Mononuclear cell (primary cell): ENCODE results near the gene MEIOSIN. TPM values are rescaled to one million over a fixed set of nuclear protein-coding genes. Genes with fewer than 3 reads are reported as not detected.

Experiments used
- H3K27me3 ChIP-seq: 2 replicates; pipeline ENCODE4 v1.6.0; 2011; ENCODE audit warnings: low read length, control low read depth; ENCODE audit not compliant: insufficient read depth
- H3K4me1 ChIP-seq: 2 replicates; pipeline ENCODE4 v1.5.1; 2011; ENCODE audit warnings: mild to moderate bottlenecking, low read length, control low read depth; ENCODE audit not compliant: insufficient read depth
- H3K4me3 ChIP-seq: 2 replicates; pipeline ENCODE4 v1.5.1; 2011; ENCODE audit warnings: mild to moderate bottlenecking, low read length, moderate library complexity
- H3K9me3 ChIP-seq: 2 replicates; pipeline ENCODE4 v1.5.1; 2011; ENCODE audit warnings: low read depth, mild to moderate bottlenecking, control low read depth, low read length
- total RNA-seq: library from RNA; depleted of rRNA; stranded (reverse); fragments of >200 nt; gene quantifications from one replicate; pipeline ENCODE4 v1.2.3, GENCODE V29; 2012

Gene MEIOSIN
- total RNA-seq, 1 donor: not detected

DNA sequence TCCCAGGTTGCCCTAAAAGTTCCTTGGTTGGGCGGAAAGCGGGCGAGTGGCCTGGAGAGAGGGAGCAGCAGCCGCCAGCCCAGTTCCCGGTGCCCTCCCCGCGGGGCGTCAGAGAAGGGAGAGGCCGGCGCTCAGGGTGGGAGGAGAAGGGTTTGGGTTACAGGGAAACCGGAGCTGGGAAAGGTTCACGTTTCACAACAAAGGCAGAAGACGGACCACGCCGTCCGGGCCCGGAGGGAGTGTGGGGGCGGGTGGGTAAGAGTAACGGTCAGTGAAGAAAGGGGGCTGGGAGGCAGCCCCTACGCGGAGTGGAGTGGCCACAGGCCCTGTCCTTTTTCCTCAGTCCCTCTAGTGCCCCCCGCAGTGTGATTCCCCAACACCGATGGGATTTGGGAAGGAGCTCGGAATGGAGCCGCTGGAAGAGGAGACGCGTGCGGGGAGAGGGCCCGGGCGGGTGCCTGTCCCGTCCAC, 34.2 kb downstream of the MEIOSIN start:
- Histone ChIP-seq H3K4me3 (no peak overlapping the region), H3K4me1 (peaks cover 31% of the 10 kb centered on the region), H3K9me3 (no peaks in the 10 kb centered on the region), H3K27me3 (peaks cover 32% of the 10 kb centered on the region)

DNA sequence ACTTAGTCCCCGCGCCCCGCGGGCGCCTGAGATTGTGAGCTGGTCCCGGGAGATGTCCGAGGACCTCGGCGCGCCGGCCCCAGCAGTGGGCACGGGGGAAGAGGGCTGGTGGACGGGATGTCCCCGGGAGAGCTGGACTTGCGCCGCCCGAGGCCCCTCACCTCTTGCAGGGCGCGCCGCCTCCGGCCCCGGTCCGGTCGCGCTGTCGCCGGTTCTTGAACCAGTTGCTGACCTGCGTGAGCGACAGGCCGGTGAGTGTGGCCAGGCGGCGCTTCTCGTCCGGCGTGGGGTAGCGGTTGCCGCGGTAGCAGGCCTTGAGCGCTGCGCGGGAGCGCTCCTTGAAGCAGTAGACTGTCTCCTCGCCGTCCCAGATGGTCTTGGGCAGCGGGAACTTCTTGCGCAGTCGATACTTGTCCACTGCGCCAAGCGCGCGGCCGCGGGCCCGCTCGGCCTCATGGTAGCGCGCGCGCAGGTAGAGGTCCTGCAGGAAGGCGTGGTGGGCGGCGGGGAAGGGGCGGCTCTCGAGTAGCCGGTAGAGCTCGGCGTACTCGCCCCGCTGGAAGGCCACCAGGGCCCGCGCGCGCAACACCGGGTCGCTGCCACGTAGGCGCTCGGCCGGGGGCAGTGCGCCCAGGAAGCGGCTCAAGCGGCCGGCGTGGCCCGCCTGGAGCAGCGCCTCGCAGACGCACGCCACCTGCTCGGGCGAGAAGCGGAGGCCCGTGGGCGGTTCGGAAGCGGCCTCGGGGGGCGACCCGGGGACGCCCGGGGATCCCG, 34.8 kb downstream of the MEIOSIN start:
- Histone ChIP-seq H3K27me3 (peaks cover 38% of the 10 kb centered on the region), H3K4me3 (peak overlapping the region; percentile 13), H3K9me3 (no peaks in the 10 kb centered on the region)

DNA sequence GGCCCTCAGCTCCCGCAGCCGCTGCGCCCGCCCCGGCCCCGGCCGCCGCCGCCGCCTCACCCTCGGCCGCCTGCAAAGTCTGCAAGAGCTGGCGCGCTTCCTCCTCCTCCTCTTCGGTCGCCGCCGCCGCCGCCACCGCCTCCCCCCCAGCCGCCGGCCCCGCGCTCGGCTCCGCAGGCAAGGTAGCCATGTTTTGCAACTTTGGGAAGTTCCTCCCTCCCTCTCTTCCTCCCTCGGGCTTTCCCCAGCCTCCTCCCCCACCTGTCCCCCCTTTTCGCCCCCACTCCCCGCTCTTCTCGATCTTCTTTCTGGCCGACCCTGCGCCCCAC, 35.4 kb downstream of the MEIOSIN start:
- no peaks in the 10 kb centered on the region for H3K9me3 ChIP-seq
- peaks cover 44% of the 10 kb centered on the region for H3K27me3 ChIP-seq
- H3K4me3 ChIP-seq: peak overlapping the region; percentile 49
- peaks cover 31% of the 10 kb centered on the region for H3K4me1 ChIP-seq

More for the DNA sequence above, 34.8 kb downstream of the MEIOSIN start:
- peaks cover 31% of the 10 kb centered on the region for H3K4me1 ChIP-seq

DNA sequence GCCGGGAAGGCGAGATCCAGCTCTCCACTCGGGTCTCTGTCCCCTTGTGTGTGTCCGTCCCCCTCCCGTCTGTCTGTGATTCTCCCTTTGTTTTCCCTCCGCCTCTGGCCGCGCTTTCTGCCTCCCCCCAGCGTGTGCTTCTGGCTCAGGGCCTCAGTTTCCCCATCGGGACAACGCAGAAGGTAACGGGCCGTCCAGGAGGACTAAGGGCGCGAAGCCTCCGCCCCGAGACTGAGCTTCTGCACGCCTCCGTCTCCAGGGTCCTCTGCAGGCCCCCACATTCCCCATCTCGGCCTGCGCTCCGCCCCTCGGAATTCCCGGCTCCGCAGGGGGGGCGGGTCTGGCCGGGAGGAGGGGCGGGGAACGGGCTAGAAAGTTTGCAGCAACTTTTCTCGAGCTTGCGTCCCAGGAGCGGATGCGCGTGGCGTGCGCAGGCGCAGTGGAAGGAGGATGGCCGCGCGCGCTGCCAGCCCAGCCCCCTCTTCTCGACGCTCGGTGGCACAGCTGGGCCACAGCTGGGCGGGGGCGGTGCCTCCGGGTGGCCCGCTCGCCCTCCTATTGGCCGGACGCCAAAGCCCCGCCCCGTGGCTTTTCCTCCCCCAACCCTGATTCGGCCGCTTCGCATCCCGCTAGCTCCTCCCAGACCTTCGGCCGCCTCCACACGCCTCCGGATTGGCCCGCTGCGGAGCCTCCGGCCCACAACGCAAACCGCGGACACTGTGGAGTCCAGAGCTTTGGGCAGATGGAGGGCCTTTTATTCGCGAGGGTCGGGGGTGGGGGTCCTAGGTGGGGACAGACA, 35.9 kb downstream of the MEIOSIN start, which contains the start of gene SIX5:
TSS of gene SIX5 (minus strand) at position 269 of the 799 bp plus-strand sequence. CDS start 408 bp downstream, outside the sequence.
- H3K4me3 ChIP-seq: peak within 1 kb of the TSS; percentile 49
- H3K9me3 ChIP-seq: no peaks in the 10 kb centered on the region
- H3K27me3 ChIP-seq: peaks cover 45% of the 10 kb centered on the region
- peaks cover 31% of the 10 kb centered on the region for H3K4me1 ChIP-seq

DNA sequence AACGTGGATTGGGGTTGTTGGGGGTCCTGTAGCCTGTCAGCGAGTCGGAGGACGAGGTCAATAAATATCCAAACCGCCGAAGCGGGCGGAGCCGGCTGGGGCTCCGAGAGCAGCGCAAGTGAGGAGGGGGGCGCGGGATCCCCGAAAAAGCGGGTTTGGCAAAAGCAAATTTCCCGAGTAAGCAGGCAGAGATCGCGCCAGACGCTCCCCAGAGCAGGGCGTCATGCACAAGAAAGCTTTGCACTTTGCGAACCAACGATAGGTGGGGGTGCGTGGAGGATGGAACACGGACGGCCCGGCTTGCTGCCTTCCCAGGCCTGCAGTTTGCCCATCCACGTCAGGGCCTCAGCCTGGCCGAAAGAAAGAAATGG, 36.6 kb downstream of the MEIOSIN start:
- H3K4me3 ChIP-seq: peak overlapping the region; percentile 49
- peaks cover 31% of the 10 kb centered on the region for H3K4me1 ChIP-seq
- H3K9me3 ChIP-seq: no peaks in the 10 kb centered on the region
- peaks cover 49% of the 10 kb centered on the region for H3K27me3 ChIP-seq

DNA sequence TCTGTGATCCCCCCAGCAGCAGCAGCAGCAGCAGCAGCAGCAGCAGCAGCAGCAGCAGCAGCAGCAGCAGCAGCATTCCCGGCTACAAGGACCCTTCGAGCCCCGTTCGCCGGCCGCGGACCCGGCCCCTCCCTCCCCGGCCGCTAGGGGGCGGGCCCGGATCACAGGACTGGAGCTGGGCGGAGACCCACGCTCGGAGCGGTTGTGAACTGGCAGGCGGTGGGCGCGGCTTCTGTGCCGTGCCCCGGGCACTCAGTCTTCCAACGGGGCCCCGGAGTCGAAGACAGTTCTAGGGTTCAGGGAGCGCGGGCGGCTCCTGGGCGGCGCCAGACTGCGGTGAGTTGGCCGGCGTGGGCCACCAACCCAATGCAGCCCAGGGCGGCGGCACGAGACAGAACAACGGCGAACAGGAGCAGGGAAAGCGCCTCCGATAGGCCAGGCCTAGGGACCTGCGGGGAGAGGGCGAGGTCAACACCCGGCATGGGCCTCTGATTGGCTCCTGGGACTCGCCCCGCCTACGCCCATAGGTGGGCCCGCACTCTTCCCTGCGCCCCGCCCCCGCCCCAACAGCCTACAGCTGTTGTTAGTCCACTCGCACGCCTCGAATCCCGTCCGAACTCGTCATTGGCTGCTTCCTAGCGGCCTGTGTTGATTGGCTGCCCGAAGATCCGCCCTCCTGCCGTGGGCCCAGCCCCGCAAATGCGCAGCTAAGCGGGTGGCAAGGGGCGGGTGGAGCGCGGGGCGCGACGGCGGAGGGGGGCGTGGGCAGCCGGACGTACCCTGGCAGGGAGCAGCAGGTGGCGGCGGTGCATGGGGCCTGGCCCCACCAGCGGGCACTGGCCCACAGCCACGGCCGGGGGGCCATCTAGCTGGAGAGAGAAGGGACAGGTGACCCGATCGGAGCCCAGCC, 37.2 kb downstream of the MEIOSIN start:
- peaks cover 31% of the 10 kb centered on the region for H3K4me1 ChIP-seq
- peak overlapping the region; percentile 49 for H3K4me3 ChIP-seq
- H3K9me3 ChIP-seq: no peaks in the 10 kb centered on the region
- H3K27me3 ChIP-seq: peaks cover 52% of the 10 kb centered on the region

DNA sequence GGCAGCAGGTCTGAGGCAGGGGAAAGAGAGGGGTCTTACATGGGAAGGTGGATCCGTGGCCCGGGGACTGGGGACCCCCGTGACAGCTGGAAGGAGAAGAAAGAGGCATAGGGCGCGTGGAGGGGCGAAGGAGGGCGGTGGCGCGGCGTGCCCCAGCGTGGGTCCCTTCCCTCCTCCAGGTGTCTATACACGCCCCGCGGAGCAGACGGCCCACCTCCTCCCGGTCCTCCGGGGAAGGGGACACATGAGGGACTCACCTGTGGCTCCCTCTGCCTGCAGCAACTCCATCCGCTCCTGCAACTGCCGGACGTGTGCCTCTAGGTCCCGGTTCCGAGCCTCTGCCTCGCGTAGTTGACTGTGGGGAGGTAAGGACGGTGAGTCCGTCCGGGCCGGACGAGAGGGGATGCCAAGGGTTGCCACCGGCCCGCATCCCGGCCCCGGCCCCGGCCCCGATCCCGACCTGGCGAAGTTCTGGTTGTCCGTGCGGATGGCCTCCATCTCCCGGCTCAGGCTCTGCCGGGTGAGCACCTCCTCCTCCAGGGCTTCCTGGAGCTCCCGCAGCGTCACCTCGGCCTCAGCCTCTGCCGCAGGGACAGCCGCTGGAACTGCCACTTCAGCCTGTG, 38.2 kb downstream of the MEIOSIN start:
- H3K9me3 ChIP-seq: no peaks in the 10 kb centered on the region
- H3K4me3 ChIP-seq: no peak overlapping the region
- H3K4me1 ChIP-seq: peaks cover 31% of the 10 kb centered on the region
- H3K27me3 ChIP-seq: peaks cover 51% of the 10 kb centered on the region

DNA sequence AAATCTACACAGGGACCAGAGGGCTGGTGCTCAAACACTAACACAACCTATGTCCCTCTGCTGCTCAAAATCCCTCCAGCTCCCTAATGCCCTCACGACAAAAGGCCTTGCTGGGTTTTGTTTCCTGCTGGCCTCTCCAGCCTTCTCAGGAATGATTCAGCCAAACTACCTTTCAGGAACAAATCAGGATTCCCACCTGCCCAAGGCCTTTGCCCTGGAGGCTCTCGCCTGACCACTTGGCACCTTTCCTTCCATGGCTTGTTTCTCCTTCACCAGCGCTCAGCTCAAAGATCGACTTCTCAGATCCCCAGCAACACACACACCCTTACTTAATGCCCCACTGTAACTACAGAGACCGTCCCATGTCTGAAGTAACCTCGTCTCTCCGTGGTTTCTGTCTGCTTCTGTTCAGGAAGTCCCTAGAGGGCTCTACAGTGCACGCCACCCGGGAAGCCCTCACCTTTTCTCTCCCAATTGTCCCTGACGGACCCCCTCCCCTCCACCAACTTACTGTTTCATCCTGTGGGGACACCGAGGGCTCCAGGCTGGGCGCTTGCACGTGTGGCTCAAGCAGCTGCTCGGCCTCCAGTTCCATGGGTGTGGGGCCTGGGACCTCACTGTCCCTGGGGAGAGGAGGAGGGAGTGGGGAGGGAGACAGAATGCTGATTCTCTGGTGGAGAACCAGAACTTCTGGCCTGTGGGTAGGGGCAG, 39.0 kb downstream of the MEIOSIN start:
- no peaks in the 10 kb centered on the region for H3K9me3 ChIP-seq
- no peak overlapping the region for H3K4me3 ChIP-seq
- H3K4me1 ChIP-seq: peaks cover 31% of the 10 kb centered on the region
- peaks cover 47% of the 10 kb centered on the region for H3K27me3 ChIP-seq

DNA sequence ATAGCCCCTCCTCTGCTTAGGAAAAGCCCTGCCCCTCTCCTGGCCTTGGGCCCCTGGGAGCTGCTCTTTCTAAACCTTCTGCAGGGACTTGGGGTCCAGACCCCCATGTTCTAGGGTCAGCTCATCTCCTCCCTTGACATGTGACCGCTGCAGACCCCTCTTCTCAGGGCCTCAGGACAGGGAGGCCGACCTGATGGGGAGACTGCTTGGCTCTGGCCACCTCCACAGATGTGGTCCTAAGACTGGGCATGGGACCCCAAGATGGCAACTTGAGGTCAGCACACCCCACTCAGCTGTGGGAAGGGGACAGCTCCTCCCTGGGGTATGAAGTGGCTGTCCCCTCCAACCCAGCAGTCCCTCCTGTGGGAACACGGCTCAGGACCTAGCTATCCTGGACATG, 39.7 kb downstream of the MEIOSIN start:
- Histone ChIP-seq H3K4me3 (no peak overlapping the region), H3K9me3 (no peaks in the 10 kb centered on the region), H3K27me3 (peaks cover 44% of the 10 kb centered on the region), H3K4me1 (peaks cover 27% of the 10 kb centered on the region)

DNA sequence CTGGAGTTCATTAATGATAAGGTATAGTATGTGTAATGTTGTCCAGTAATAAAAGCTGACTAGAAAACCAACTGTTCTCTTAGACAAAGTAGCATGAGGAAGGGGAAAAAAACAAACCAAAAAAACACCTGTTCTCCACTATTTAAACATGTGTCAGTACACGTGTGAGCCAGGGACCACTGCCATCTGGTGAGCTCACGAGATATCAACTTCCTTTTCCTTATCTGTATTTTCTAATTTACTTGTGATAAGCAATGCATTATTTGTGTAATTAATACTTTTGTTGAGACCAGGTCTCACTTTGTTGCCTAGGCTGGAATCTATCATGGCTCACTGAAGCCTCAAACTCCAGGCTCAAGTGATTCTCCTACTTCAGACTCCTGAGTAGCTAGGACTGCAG, 40.1 kb downstream of the MEIOSIN start:
- Histone ChIP-seq H3K27me3 (peaks cover 43% of the 10 kb centered on the region), H3K4me1 (peaks cover 22% of the 10 kb centered on the region), H3K4me3 (no peak overlapping the region), H3K9me3 (no peaks in the 10 kb centered on the region)

DNA sequence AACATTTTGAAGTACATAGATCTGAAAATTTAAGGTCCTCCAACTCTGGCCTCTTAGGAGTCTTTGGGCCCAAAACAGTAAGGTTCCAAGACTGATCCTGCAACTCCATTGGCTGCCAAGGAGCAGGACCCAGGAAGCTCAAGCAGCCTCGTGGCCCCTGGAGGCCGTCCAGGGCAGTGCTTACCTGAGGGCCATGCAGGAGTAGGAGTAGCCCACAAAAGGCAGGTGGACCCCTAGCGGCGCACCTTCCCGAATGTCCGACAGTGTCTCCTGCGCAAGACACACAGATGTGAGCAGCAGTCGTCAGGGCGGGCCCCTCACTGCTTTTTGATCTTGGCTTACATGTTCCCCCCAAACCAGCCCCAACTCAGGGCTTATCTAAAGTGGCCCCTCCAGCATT, 41.5 kb downstream of the MEIOSIN start:
- Histone ChIP-seq H3K9me3 (no peaks in the 10 kb centered on the region), H3K4me1 (peaks cover 23% of the 10 kb centered on the region), H3K27me3 (peaks cover 53% of the 10 kb centered on the region), H3K4me3 (no peak overlapping the region)

DNA sequence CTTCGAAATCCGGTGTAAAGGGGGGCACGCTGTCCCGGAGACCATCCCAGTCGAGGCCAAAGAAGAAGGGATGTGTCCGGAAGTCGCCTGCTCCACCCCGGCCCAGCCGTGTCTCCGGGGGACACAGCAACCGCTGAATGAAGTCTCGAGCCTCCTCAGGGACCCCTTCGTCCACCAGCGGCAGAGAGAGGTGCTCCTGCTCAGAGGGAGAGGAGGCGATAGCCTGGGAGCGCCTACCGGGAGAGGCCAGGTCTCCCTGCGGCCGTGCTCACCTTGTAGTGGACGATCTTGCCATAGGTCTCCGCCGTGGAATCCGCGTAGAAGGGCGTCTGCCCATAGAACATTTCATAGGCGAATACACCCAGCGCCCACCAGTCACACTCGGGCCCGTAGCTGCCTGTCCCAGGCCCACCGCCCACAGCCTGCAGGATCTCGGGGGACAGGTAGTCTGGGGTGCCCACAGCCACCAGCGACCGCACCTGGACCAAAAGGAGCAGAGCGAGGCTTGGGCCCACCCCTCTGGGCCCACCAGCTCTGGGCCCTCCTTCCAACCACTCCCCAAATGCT, 44.2 kb downstream of the MEIOSIN start:
- Histone ChIP-seq H3K27me3 (peaks cover 58% of the 10 kb centered on the region), H3K4me1 (peaks cover 18% of the 10 kb centered on the region), H3K9me3 (no peaks in the 10 kb centered on the region), H3K4me3 (no peak overlapping the region)

DNA sequence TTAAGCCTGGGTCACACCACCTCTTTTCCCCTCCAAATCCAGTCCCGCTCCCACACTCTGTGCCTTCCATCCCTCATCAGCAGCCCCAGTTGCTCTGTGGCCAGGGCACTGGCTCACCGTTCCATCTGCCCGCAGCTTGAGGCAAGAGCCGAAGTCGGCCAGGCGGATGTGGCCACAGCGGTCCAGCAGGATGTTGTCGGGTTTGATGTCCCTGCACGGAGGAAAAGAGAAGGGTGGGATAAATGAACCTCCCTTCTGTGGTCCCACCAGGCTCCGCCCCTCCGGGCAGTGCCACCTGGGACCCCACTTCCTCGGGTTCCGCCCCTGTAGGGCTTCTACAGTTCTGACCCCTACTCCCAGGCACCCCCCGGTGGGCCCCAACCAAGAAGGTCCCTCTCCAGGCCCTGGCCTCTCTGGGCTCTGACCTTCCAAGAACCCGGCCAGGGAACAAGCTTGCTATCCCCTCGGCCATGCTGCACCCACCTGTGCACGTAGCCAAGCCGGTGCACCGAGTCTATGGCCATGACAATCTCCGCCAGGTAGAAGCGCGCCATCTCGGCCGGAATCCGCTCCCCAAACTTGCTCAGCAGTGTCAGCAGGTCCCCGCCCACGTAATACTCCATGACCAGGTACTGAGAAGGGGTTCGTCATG, 44.9 kb downstream of the MEIOSIN start:
- H3K4me1 ChIP-seq: peaks cover 18% of the 10 kb centered on the region
- no peak overlapping the region for H3K4me3 ChIP-seq
- H3K27me3 ChIP-seq: peaks cover 54% of the 10 kb centered on the region
- no peaks in the 10 kb centered on the region for H3K9me3 ChIP-seq
